CD4-positive, alpha-beta T cell treated with Interleukin-4 for 1 hour (primary cell): ENCODE results near the gene KCNH6.

Experiments
- DNase-seq, 2 donors: peaks; one replicate each; pipeline ENCODE4 v3.0.0-alpha.2; 2020 to 2022

The KCNH6 gene

GRCh38 chr17:63512388-63512787 lies 10.8 kb upstream of the KCNH6 start:
- DNase-seq = no peak

GRCh38 chr17:63512896-63513644 lies 10.1 kb upstream of the KCNH6 start:
- no peak for DNase-seq

GRCh38 chr17:63514477-63514876 lies 8.7 kb upstream of the KCNH6 start:
- no peak for DNase-seq

- no peak for DNase-seq
These were observed 8.2 kb upstream of the KCNH6 start for GRCh38 chr17:63514974-63515373.

GRCh38 chr17:63515426-63515825 lies 7.7 kb upstream of the KCNH6 start:
- no peak for DNase-seq

GRCh38 chr17:63516910-63517824 lies 6.0 kb upstream of the KCNH6 start:
- DNase-seq = no peak

- no peak for DNase-seq
These were observed 5.2 kb upstream of the KCNH6 start for GRCh38 chr17:63517825-63518534.

- no peak for DNase-seq
These were observed 3.9 kb upstream of the KCNH6 start for GRCh38 chr17:63519116-63519881.

GRCh38 chr17:63519972-63520882 lies 2.9 kb upstream of the KCNH6 start:
- no peak for DNase-seq

- no peak for DNase-seq
These were observed 893 bp downstream of the KCNH6 start for GRCh38 chr17:63524051-63524450.

GRCh38 chr17:63525190-63525946 lies 2.2 kb downstream of the KCNH6 start:
- DNase-seq = no peak

- no peak for DNase-seq
These were observed 3.7 kb downstream of the KCNH6 start for GRCh38 chr17:63526861-63527260.

GRCh38 chr17:63528183-63528582 lies 5.0 kb downstream of the KCNH6 start:
- no peak for DNase-seq

- DNase-seq = no peak
These were observed 6.8 kb downstream of the KCNH6 start for GRCh38 chr17:63529711-63530556.

- DNase-seq = no peak
These were observed 7.4 kb downstream of the KCNH6 start for GRCh38 chr17:63530557-63531021.

GRCh38 chr17:63531022-63531965 lies 8.1 kb downstream of the KCNH6 start:
- no peak for DNase-seq

GRCh38 chr17:63533433-63534077 lies 10.4 kb downstream of the KCNH6 start:
- DNase-seq = no peak

GRCh38 chr17:63534078-63534570 lies 11.0 kb downstream of the KCNH6 start:
- no peak for DNase-seq
